ENCODE results near the gene LAMC2.
A peak's percentile ranks its signal among the peaks of the same experiment; 100 is the strongest.

The LAMC2 gene

DNA sequence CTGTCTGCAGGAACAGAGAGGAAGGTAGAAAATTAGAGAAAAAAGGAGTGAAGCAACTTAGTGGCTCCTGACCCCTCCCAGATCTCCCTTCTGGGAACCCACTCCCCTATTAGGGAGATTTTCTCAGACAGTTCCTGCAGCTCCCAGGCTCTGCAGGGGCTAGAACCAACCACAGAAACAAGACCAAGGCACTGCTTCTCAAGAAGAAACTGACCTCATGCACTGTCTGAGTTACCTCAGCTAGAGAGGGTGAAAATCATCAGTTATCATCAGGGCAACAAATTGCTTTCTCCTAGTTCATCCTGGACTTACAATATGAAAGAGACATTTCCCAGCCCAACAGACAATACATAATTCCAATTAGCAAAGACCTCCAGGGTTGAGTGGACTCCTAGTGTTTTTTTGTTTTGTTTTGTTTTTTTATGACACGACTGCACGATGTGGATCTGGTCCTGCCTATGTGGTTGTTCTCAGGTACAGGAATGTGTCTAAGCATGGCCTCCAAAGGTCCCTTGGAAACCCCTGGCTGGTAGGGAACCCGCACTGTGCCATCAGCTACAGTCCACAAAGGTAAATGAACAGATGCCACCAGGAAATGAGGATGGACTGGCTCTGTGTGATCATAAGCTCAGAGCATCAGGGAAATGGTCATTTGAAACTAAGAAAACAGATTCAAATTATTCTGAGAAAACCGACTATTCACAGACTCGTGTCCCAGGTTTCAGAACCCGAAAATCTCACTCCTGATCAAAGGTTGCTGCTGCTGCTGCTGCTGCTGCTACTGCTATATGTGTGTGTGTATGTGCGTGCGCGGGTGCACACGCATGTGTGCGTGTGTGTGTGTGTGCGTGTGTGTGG is 65.3 kb downstream of the LAMC2 start:
- DNase-seq (ENCODE audit: low spot score) = no peak
- Histone ChIP-seq H3K36me3 (ENCODE audit: low read depth) (no peaks in the 10 kb centered on the region), H3K27me3 (ENCODE audit: insufficient read depth, poor library complexity, severe bottlenecking) (no peaks in the 10 kb centered on the region), H3K27ac (ENCODE audit: poor library complexity, severe bottlenecking) (peak overlapping the region; percentile 61), H3K9me3 (ENCODE audit: severe bottlenecking) (no peaks in the 10 kb centered on the region), H3K4me3 (ENCODE audit: severe bottlenecking) (no peak overlapping the region), H3K4me1 (ENCODE audit: insufficient read depth, poor library complexity, severe bottlenecking) (peaks cover 16% of the 10 kb centered on the region)
- TF ChIP-seq, protein P1, sequence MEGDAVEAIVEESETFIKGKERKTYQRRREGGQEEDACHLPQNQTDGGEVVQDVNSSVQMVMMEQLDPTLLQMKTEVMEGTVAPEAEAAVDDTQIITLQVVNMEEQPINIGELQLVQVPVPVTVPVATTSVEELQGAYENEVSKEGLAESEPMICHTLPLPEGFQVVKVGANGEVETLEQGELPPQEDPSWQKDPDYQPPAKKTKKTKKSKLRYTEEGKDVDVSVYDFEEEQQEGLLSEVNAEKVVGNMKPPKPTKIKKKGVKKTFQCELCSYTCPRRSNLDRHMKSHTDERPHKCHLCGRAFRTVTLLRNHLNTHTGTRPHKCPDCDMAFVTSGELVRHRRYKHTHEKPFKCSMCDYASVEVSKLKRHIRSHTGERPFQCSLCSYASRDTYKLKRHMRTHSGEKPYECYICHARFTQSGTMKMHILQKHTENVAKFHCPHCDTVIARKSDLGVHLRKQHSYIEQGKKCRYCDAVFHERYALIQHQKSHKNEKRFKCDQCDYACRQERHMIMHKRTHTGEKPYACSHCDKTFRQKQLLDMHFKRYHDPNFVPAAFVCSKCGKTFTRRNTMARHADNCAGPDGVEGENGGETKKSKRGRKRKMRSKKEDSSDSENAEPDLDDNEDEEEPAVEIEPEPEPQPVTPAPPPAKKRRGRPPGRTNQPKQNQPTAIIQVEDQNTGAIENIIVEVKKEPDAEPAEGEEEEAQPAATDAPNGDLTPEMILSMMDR (IDR thresholded peaks at IDR 0.05; ENCODE audit: poor library complexity, severe bottlenecking) = no peak
- peak; percentile 5; the same call in 2 of the 3 replicates for ATAC-seq (ENCODE audit: low read depth)

DNA sequence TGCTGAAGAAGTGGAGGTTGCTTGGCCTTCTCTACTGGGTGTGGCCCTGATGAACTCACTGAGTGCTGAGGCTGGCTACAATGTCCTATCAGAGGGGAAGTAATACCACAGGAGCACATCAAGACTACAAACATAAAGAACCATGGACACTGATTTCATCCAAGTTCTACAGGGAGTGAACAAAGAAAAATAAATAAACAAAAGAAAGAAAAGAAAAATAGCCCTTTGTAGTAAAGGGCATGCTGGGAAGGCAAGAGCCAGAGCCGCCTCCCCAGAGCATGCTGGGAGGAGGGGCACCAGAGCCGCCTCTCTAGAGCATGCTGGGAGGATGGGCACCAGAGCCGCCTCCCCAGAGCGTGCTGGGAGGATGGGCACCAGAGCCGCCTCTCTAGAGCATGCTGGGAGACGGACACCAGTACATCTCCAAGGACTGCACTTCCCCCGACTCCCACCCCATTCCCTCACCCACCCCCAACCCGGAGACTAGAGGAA is 65.9 kb downstream of the LAMC2 start:
- Histone ChIP-seq H3K4me3 (ENCODE audit: severe bottlenecking) (no peak overlapping the region), H3K9me3 (ENCODE audit: severe bottlenecking) (no peaks in the 10 kb centered on the region), H3K4me1 (ENCODE audit: insufficient read depth, poor library complexity, severe bottlenecking) (peaks cover 14% of the 10 kb centered on the region), H3K36me3 (ENCODE audit: low read depth) (no peaks in the 10 kb centered on the region), H3K27ac (ENCODE audit: poor library complexity, severe bottlenecking) (peak overlapping the region; percentile 61), H3K27me3 (ENCODE audit: insufficient read depth, poor library complexity, severe bottlenecking) (no peaks in the 10 kb centered on the region)
- TF ChIP-seq, protein P1 (IDR thresholded peaks at IDR 0.05; ENCODE audit: poor library complexity, severe bottlenecking) = no peak
- ATAC-seq (ENCODE audit: low read depth) = peak; percentile 11; the same call in 2 of the 3 replicates
- DNase-seq (ENCODE audit: low spot score) = no peak

DNA sequence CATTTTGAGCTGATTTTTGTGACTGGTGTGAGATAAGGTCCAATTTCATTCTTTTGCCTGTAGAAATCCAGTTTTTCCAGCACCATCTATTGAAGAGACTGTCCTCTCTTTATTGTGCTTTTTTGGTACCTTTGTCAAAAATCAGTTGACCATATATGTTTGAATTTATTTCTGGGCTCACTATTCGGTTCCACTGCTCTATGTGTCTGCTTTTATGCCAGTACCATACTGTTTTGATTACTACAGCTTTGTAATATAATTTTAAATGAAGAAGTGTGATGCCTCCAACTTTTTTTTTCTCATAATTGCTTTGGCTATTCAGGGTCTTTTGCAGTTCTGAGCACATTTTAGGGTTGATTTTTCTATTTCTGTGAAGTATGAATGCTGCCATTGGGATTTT is 69.0 kb downstream of the LAMC2 start:
- no peak overlapping the region for H3K27ac ChIP-seq (ENCODE audit: poor library complexity, severe bottlenecking)
- no peaks in the 10 kb centered on the region for H3K36me3 ChIP-seq (ENCODE audit: low read depth)
- no peaks in the 10 kb centered on the region for H3K4me1 ChIP-seq (ENCODE audit: insufficient read depth, poor library complexity, severe bottlenecking)
- no peak overlapping the region for H3K4me3 ChIP-seq (ENCODE audit: severe bottlenecking)
- ATAC-seq (ENCODE audit: low read depth) (no peak), DNase-seq (ENCODE audit: low spot score) (no peak)
- TF ChIP-seq, protein P1 (IDR thresholded peaks at IDR 0.05; ENCODE audit: poor library complexity, severe bottlenecking) = no peak
- no peaks in the 10 kb centered on the region for H3K27me3 ChIP-seq (ENCODE audit: insufficient read depth, poor library complexity, severe bottlenecking)
- no peaks in the 10 kb centered on the region for H3K9me3 ChIP-seq (ENCODE audit: severe bottlenecking)

DNA sequence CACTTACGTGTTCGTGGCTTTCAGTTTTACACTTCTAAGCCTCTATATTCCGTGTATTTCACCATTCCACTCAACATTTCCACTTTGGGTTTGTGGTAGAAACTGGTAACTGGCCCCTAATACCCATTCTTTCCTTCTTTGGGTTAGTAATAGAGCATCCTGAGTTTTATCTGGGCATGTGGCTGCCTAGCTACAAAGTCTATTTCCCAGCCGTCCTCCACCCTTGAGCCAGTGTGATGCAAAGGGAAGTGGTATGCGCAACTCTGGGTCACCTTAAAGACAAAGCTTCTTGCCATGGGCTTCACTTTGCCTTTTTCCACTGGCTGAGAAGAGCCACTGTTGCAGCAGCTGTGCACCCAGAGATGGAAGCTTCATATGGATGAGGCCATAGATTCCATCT is 73.9 kb downstream of the LAMC2 start:
- H3K9me3 ChIP-seq (ENCODE audit: severe bottlenecking) = no peaks in the 10 kb centered on the region
- H3K4me1 ChIP-seq (ENCODE audit: insufficient read depth, poor library complexity, severe bottlenecking) = no peaks in the 10 kb centered on the region
- ATAC-seq (ENCODE audit: low read depth) = no peak
- no peak overlapping the region for H3K27ac ChIP-seq (ENCODE audit: poor library complexity, severe bottlenecking)
- no peaks in the 10 kb centered on the region for H3K36me3 ChIP-seq (ENCODE audit: low read depth)
- TF ChIP-seq, protein P1 (IDR thresholded peaks at IDR 0.05; ENCODE audit: poor library complexity, severe bottlenecking) = no peak
- H3K27me3 ChIP-seq (ENCODE audit: insufficient read depth, poor library complexity, severe bottlenecking) = no peaks in the 10 kb centered on the region
- DNase-seq (ENCODE audit: low spot score) = no peak
- no peak overlapping the region for H3K4me3 ChIP-seq (ENCODE audit: severe bottlenecking)

All from RWPE2 (cell line).